Stimulated activated CD4-positive, alpha-beta T cell treated with anti-CD3 and anti-CD28 coated beads, Interleukin-2, amount 100 ng/mL, for 24 hours (primary cell): Measurements from ENCODE around the gene GATAD2A.
A peak's percentile ranks its signal among the peaks of the same experiment; 100 is the strongest.
"Not testable (repeated sequence)": the region's sequence is repeated elsewhere in the genome, so short reads cannot be mapped to it uniquely, and the experiment has no call there.

Source experiments
- DNase-seq, 2 donors: peaks; one replicate each; pipeline ENCODE4 v3.0.0-alpha.2; 2020

Gene GATAD2A

DNA sequence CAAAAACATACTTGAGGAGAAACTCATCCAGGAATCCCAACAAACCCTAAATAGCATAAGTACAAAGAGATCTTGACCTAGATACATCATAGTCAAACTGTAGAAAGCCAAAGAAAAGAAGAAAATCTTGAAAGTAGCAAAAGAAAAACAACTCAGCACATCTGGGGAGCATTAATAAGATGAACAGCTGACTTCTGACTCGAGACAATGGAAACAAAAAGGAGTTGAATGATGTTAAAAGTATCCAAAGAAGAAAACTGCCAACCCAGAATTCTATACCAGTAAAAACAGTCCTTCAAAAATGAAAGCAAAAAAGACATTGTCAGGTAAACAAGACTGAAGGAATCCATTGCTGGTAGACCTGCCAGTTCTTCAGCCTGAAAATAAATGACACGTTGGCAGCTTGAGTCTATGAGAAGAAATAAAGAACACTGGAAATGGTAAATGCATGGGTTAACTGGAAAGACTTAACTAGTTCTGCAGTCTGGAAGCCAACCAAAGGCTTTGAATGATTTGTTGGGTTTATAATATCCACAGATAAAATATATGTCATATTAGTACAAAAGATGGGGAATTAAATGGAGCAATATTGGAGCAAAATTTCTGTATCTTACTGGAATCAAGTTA lies 63.1 kb downstream of the GATAD2A start:
- no peak for DNase-seq

DNA sequence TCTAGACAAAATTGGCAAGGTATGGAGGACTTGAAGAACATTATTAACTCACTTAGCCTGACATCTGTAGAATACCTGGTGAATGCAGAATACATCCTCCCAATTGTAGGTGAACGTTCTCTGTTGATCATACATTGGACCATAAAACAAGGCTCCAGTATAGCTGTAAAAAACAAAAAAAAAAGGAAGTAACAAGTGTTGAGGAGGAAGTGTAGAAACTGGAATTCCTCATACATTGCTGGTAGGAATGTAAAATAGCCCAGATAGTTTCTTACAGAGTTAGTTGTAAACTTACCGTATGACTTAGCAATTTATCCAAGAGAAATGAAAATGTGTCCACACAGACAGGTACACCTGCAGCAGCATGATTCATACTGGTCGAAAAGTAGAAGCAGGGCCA lies 65.1 kb downstream of the GATAD2A start:
- no peak for DNase-seq

DNA sequence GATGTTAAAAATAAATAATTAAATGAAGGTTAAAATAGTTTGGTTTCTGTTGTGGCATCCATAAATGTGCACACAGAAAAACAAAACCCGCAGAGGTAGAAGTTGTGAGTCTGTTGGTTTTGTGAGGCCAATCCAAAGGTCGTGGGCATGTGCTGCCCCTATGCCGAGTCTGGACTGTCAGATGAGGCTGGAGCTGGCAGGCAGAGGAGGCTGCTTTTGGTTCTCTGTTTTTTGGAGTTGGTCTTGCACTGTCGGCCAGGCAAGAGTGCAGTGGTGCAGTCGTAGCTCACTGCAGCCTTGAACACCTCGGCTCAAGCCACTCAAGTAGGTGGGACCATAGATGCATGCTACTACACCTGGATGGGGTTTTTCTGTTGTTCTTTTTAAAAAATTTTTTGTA lies 66.2 kb downstream of the GATAD2A start:
- no peak for DNase-seq

DNA sequence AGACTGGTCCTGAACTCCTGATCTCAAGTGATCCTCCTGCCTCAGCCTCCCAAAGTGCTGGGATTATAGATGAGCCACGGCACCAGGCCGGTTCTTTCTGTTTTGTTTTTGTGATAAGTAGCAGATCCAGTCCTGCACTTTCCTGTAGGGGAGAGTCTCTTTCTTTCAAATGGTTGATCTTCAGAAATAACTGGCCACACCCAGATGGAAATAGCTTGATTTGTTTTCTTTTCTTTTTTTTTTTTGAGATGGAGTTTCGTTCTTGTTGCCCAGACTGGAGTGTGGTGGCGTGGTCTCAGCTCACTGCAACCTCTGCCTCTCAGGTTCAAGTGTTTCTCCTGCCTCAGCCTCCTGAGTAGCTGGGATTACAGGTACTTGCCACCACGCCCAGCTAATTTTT lies 66.6 kb downstream of the GATAD2A start:
- DNase-seq = not testable (repeated sequence)

DNA sequence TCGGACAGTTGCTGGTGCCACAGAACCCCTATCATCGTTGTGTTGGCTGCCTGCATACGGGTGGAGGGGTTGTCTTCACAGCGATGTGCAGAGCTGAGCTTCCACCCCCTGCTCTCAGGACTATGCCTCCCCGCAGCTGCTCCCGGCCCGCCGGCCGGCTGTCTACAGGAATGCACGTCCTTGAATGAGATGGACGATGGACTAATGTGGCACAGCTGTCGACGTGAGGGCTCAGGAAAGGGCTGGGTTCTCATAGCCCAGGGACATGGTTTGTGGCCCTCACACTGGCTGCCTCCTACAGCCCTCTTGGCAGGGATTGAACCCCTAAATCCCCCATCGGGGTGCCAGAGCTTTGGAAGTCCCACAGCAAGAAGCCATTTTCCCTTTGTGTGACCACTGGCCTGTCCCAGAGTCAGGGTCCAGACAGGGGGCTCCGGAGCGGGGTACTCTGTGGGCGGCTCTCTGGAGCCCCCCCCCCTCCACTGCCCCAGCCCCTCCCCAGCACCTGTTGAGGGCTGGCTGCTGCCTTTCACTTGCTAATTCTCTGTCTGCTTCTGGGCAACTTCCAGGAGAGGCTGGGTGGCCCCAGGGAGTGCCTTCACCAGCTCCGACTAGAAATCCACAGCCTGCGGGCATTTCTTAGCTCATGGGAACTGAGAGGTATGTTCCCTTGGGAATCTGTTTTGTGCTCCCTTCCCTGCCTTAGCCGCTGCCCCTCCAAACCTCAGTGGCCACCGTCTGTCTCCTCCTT lies 69.7 kb downstream of the GATAD2A start:
- DNase-seq = no peak

DNA sequence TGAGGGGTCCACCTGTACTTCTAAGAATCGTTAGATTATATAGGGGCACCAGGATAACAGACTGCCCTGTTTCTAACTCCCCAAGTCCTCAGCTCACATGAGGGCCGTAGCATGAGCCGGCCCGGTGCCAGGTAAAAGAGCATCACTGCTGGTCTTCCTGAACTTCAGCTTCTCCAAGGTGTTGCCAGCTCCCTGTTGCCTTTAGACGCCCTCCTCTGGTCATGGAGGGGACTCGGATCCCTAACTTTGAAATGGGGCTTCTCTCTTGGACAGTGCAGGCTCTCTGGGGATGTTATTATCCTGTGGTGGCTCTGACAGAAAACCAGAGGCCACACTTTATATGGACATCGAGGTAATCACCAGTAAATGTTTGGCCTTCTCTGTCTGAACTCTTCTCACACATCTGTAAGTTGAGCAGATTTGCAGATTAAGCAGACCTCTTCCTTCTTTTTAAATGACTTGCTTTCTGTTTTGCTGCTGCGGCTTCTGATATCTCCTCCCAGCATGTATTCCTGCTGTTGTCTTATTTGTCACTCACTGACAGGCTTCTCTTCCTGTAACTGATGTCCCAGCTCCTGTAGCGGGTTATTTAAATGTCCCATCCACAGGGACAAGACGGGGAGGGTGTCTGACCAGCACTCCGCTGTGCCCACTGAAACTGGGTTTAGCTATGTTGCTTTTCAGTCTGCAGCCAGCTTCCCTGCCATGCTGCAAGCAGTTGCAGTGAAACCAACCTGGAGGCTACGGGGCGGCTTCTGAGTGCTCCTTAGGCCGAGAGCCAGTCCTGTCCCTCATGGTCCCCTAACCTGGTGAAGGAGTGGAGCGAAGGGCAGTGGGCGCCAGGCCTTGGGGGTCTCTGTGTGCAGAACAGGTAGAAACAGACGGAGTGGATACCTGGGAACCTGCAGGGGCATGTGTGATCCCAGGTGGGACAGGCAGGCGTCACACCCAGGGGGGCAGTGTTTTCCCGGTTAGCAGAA lies 70.7 kb downstream of the GATAD2A start:
- no peak for DNase-seq

DNA sequence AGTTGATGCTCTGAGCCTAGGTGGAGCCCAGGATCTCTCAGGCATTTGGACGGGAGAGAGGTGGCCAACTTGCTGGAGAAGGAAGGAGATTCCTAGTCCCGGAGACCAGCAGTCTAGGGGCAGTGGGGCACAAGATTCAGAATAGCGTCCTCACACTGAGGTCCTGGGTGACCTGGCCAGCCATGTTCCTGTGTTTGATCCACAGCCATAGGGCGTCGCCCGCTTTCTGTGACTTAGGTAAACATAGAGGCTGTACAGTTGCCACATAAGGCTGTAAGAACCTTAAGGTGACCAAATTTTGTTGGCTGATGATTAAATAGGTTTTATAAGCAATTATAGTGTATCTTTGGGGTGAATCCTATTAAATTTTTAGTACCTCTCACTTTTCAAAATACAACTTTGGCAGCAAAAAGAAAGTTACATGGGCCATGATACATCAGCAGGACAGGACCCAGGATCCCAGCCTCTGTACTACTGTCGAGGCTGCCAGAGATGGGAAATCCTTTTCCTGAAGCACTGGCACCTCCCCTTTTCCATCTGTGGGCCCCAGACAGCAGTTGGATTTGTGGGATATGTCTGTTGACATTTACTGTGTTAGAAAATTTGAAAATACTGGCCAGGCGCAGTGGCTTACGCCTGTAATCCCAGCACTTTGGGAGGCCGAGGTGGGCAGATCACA lies 72.4 kb downstream of the GATAD2A start:
- DNase-seq = no peak

DNA sequence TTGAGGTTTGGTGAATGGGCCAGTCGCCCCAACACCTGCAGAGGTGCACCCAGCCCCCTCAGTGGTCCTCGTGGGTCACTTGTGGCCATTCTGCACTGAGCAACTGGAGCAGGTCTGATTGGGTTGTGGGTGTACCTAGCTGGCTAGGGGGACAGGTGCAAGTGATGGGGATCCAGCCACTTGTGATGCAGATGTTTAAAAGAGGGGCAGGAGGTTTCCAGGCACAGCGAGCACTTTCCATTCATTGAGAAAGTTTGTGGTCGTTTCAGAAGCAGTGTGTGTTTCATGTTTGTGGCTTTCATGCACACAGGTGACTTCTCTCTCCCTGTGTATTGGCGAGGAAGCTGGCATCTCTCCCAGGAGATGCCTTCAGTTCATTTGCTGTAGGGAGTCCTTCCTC lies 75.2 kb downstream of the GATAD2A start:
- no peak for DNase-seq

DNA sequence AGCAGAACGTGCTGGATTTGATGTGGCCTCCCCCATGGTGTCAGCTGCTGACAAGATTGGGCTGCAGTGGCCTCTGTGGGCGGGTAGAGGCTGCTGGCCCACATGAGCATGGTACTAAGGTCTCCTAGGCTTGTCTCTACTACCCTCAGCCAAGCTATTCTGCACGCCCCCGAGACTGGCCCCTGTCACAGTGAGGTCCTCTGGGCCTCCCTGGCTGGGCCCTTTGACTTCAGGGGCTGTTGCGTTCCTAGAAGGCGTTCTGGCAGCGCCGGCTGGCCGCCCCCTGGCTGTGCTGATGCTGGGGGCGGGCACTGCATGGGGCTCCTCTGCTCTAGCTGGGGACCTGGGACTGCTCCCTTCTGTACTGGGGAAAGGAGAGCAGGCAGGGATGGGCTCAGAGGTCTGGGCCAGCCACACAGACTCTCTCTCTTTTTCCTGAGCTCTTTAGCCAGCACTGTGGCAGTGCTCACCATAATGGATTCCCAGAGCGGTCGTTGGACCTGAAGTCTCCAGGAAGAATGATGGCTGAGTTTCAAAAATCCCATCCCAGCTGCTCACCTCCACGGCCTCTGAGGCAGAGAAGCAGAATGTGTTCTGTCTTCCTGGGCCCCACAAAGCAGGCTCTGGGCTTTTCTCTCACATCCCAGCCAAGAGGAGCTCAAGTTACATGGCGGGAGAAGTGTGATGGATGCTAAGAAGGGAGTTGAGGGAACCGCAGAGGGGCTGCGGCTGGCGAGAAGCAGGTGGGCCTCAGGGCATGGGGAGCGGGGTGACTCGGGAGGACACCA lies 77.5 kb downstream of the GATAD2A start:
- no peak for DNase-seq

DNA sequence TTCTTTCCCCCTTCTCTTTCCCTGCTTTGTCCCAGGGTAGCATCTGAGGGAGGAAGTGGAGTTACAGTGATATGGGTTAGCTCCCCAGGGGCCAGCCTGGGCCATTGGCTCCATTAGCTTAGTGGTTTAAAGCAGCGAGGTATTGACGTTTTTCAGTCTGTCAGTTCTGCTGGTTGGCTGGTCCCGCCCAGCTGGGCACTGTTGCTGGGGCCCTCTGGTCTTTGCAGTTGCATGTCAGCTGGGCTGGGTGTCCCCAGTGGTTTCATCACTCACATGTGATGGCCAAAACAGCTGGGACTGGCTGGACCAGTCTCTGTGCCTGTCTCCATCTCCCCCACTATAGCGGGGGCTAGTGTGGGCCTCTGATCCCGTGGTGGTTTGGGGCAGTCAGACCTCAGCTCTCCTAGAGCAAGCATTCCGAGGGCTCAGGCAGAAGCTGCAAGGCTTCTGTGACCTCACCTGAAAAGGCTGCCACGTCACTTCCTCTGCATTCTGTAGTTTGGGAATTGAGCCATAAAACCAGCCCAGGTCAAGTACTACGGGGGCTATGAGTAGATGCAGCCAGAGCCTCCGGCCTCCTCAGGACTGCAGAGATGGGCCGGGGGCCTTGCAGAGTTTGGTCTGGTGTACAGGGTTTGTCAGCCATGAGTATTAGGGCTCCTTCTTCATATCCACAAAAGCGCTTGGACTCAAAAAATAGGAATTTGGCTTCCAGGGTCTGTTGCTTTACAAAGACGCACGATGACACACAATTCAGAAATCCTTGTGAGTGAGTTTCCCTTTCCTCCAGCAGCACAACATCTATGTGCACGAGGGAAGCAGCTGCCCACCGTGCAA lies 79.9 kb downstream of the GATAD2A start:
- no peak for DNase-seq

DNA sequence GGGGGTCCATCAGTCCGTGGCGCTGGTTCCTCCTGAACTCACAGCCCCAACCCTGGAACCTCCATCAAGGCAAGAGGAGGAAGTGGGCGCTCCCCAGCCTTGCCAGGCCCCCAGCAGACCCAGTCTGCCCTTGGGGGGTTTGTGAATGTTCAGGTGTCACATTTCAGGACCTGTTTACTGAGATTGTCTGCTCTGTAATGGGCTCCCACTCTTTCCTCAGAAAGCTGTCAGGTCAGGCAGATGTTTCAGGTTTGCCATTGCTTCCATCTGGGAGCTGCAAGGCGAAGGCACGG lies 80.5 kb downstream of the GATAD2A start:
- no peak for DNase-seq

DNA sequence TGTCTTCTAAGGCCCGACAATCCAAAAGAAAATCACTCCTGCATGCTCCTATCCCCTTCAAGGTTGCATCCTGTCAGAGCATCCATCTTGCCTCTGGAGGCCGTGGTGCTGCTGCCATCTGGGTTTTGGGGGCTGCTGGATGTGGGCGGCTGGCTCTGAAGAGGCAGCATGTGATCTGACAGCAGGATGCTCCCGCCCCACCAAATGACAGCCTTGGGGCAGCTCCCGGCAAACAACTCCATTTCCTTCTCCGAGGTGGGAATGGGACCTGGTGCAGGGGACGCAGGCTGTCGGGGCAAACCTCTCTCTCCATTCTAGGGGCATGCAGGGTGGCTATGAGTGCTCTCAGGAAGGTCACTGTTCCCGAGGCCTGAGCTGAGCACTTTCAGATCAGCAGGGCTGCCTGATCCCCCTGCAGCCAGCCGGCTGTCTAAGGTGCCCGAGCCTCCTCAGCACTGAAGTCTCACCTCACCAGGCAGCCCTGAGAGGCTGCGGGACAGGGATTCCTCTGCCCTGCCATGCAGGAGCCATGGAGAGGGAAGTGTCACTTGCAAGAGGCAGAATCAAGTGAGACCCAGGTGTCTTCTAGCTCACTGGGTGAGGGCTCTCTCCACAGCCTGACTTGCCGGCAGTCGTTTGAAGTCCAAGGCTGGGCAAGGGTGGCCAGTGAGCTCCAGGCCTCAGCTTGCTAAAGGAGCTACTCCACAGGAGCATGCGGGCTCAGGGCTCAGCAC lies 81.0 kb downstream of the GATAD2A start:
- DNase-seq = no peak

DNA sequence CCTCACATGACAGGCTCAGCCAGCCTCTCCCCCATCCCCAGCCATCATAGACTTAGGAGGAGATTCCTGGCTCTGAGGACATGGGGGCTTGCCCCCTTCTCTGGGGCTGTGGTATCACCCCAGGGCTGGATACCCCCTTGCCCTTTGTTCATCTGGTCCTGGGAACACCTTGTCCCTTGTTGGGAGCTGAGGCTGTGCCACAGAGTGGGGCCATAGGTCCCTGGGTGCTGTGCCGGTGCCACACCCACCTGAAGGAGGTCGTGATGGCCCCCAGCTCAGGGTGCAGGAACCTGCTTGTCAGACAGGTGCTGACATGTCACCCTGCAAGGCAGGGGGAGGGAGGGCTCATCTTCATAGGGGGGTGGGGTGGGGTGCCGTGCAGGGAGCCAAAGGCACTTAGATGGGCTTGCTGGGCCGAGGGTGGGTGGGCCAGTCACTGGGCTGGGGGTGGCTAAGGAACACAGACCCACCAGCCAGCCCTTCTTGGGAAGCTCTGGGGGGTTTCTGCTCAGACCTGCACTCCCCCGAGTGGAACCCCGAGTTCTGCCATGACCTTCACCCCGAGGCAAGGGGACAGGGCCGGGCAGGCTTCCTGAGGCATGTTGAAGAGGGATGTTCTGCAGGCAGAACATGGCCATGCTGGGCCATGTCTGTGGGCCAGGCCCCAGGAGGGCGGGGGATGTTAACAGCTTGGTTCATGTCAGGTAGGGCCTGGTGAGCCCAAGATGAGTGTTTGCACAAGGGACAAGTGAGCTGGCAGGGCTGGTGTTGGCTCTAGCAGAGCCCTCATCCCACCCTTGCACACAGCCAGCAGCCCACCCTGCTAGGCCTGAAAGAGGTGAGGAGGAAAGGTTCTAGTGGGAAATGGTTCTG lies 81.8 kb downstream of the GATAD2A start:
- no peak for DNase-seq

DNA sequence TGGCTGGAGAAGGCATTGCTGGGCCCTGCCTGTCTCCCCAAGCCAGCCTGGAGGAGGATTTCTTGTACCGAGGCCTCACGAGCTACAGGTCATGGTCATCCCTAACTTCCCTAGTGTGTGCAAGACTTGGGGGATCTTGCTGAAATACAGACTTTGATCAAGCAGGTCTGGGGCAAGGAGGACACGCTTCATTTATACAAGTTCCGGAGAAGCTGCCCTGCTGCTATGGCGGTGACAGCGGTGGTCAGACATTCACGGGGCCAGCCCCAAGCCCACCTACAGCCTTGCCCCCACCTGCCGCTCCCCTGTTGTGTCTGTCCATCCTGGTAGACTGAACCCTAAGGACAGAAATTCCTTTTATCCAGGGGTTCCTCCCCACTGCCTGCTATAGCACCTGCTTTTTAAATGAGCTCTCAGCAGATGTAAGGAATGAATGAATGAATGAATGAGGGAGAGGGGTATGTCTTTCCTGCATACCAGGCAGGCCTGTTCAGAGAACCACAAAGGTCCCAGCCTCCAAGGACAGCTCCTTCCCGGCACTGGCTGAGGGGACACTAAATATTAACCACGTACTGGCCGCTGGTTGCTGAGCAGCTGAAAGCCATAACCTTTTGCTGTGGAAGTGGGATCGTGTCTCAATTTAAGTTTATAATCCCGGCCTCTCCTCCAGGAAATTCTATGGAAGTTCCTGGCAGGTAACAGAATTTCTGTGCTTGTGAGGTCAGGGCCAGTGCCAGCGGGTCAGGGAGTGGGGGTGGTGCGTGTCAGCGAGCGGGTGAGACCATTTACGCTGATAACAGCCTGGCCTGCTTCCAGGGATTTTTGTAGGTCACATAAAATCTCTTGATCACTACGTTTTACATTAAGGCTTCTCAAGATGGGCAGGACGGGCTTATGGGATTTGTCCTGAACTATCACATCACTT lies 82.7 kb downstream of the GATAD2A start:
- no peak for DNase-seq

DNA sequence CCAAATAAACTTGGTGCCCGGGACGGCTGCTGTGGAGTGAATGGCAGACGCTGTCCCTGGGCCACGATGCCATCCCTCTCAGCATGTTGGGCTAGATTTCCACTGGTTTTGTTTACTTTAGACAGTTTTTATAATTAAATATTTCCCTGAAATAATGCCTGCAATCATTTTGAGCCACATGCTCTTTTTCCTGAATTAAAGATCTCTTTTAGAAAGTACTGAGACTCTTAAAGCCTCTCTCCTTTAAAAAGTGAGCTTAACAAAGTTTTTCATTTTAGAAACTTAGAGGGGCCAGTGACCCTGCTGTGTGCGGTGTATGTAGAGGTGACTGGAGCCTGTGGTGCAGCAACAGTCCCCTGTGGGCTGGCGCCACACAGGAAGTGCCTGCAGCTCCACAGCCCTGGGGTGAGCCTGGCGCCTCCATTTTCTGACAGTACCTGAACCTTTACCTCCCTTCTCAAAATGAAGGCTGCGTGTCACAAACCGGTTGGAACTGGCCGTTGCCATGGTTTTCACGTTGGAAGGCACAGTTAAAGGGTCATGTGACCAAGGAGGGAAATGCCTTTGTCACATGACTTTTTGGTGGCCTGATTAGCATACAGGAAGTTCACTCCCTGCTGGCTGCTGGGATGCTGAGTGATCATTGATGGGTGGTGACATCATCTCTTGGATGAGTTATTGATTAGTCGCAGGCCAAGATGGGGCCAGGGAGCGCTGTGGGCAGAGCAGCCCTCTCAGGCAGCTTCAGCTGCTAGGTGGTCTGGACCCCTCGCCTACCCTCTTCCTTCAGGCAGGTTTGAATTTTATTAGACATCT lies 83.6 kb downstream of the GATAD2A start:
- DNase-seq = peak; percentile 78 to 82

DNA sequence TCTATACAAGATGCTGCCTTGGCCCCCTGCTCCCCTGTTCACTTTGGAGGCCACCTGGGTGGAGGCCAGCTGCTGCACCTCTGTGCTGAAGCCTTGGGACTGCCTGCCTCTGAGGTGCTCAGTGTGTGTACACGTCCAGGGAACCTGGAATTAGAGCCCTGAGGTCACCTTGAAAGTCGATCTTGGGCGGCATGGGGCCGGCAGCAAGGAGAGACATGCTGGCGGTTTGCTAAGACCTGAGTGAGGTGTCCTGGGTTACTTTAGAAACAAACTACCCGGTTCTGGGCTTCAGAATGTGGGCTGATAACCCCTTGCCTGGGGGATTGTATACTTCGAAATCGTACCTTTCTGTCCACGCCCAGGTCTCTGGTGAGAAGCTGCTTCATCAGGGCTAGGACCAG lies 84.3 kb downstream of the GATAD2A start:
- DNase-seq = no peak

DNA sequence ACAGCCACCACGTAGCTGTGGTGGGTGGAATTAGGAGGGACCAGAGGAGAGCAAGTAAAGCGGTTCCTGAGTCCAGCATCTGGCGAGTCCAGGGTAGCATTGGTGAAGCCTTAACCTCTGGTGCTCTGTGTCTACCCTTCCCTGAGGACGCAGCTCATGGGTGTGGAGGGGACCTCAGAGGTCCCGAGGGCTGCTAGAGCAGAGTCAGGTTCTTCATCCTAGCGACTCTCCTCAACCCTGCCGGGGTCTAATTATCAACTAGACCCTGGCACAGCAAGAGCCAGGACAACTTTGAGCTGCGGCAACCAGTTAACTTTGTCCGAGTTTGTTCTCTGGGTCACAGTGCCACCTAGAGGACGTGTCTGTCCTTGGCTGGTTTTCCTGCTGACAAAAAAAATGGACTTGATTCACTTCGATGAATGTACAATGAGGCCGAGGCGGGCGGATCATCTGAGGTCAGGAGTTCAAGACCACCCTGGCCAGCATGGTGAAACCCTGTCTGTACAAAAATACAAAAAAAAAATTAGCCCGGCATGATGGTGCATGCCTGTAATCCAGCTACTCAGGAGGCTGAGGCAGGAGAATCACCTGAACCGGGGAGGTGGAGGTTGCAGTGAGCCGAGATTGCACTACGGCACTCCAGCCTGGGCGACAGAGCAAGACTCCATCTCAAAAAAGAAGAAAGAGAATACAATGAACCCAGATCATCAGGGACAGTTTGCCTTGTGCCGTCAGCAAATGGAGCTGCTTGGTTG lies 84.9 kb downstream of the GATAD2A start:
- DNase-seq = peak; percentile 81 to 86
